OCI-LY3 (cell line): ENCODE results near the gene COG5.

Experiments used
- H2AFZ ChIP-seq: fragments of 200-600, 300-600 bp; shearing (Covaris generic); 2 replicates; pipeline ENCODE4 v1.6.0; 2014; ENCODE audit warnings: antibody characterized with exemption, low read depth, low read length
- H3K27ac ChIP-seq: fragments of 200-600, 300-600 bp; sonication (generic); 2 replicates; pipeline ENCODE4 v1.5.1; 2014; ENCODE audit warnings: mild to moderate bottlenecking, low read length, moderate library complexity, mixed read lengths
- H3K27me3 ChIP-seq: fragments of 200-600, 300-600 bp; sonication (generic); 2 replicates; pipeline ENCODE4 v1.6.1; 2014; ENCODE audit warnings: low read depth, low read length, mixed read lengths
- H3K36me3 ChIP-seq: fragments of 200-600, 300-600 bp; sonication (generic); replicated peaks from 2 replicates; pipeline ENCODE3; 2014; ENCODE audit warnings: low read depth, low read length, mixed read lengths
- H3K4me1 ChIP-seq: fragments of 300-600, 200-600 bp; sonication (generic); 2 replicates; pipeline ENCODE4 v1.6.1; 2014; ENCODE audit warnings: low read length, mixed read lengths
- H3K4me2 ChIP-seq: fragments of 200-600, 300-600 bp; sonication (generic); 2 replicates; pipeline ENCODE4 v1.6.1; 2014; ENCODE audit warnings: low read length, mixed read lengths
- H3K4me3 ChIP-seq: fragments of 300-600, 200-600 bp; sonication (generic); 2 replicates; pipeline ENCODE4 v1.5.1; 2014; ENCODE audit warnings: antibody characterized with exemption, mild to moderate bottlenecking, low read length, moderate library complexity
- H3K79me2 ChIP-seq: fragments of 300-600, 200-600 bp; shearing (Covaris generic); 2 replicates; pipeline ENCODE4 v1.6.1; 2014; ENCODE audit warnings: mild to moderate bottlenecking, low read length, mixed read lengths
- H3K9ac ChIP-seq: fragments of 300-600, 200-600 bp; shearing (Covaris generic); 2 replicates; pipeline ENCODE4 v1.6.0; 2014; ENCODE audit warnings: mild to moderate bottlenecking, low read length, moderate library complexity
- H3K9me3 ChIP-seq: fragments of 200-600, 300-600 bp; shearing (Covaris generic); 2 replicates; pipeline ENCODE4 v1.6.1; 2014; ENCODE audit warnings: low read length, mixed read lengths; ENCODE audit not compliant: insufficient read depth
- H4K20me1 ChIP-seq: fragments of 200-600, 300-600 bp; sonication (generic); 2 replicates; pipeline ENCODE4 v1.6.1; 2016; ENCODE audit warnings: low read length, mixed read lengths; ENCODE audit not compliant: insufficient read depth
- CTCF ChIP-seq: fragments of 200-600, 300-600 bp; sonication (generic); IDR thresholded peaks from 2 replicates; pipeline ENCODE4 v1.5.1; 2014; ENCODE audit warnings: antibody characterized with exemption, low read length, low read depth
- EZH2phosphoT487 ChIP-seq: fragments of 200-600 bp; shearing (Covaris generic); IDR thresholded peaks from 2 replicates; pipeline ENCODE4 v1.6.1; 2018; ENCODE audit warnings: antibody characterized with exemption, mixed run types, low read depth

Gene COG5

DNA sequence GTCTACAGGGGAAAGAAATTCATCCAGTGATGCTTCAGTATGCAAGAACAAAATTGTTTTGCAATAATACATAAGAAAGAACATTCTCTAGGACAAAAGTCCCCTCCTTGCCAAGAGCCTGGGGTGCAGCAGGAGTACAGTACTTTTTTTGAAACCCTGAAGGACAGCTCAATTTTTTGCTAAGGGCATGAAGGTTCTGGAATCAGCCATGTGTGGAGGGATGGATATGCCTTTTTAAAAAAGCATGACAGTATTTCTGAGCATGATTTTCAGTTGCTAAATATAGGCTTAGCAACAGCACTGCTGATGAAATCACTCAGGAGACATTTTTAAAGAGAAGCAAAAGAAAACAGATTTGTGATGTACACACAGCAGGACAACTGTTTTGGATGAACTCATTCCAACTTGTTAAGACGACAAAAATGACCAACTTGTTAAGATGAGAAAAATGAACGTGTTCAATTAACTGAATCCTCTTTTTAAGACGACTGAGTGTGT, 355.6 kb downstream of the COG5 start:
- Histone ChIP-seq H3K27ac (no peak overlapping the region), H3K4me3 (no peak overlapping the region), H4K20me1 (no peaks in the 10 kb centered on the region), H3K36me3 (peaks cover 21% of the 10 kb centered on the region), H2AFZ (no peak overlapping the region), H3K79me2 (no peaks in the 10 kb centered on the region), H3K9me3 (no peaks in the 10 kb centered on the region), H3K4me2 (no peak overlapping the region), H3K27me3 (no peaks in the 10 kb centered on the region), H3K9ac (no peak overlapping the region), H3K4me1 (no peaks in the 10 kb centered on the region)
- TF ChIP-seq CTCF: no peak
- TF ChIP-seq EZH2phosphoT487: no peak

DNA sequence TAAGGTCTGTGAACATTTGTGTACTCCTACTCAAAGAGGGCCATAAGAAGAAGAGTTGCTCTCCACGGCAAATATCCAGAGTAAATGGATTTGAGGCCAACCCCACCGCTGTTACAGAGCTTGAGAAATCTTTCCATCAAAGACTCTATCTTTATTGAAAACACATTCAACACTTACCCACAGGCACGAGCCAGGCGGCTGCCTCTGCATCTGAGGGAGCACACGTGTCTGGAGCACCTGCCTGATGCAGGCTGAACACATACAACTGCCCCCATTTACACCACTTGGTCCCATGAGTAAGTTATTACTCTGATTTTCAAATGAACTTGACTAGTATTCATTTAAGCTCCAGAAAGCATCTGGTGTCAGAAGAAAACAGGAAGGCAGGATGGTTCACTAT, 356.3 kb downstream of the COG5 start:
- Histone ChIP-seq H3K4me3 (no peak overlapping the region), H3K4me1 (no peaks in the 10 kb centered on the region), H3K9ac (no peak overlapping the region), H4K20me1 (no peaks in the 10 kb centered on the region), H3K27ac (no peak overlapping the region), H2AFZ (no peak overlapping the region), H3K36me3 (peaks cover 26% of the 10 kb centered on the region), H3K79me2 (no peaks in the 10 kb centered on the region), H3K4me2 (no peak overlapping the region), H3K9me3 (no peaks in the 10 kb centered on the region), H3K27me3 (no peaks in the 10 kb centered on the region)
- TF ChIP-seq EZH2phosphoT487 (no peak), CTCF (no peak)

DNA sequence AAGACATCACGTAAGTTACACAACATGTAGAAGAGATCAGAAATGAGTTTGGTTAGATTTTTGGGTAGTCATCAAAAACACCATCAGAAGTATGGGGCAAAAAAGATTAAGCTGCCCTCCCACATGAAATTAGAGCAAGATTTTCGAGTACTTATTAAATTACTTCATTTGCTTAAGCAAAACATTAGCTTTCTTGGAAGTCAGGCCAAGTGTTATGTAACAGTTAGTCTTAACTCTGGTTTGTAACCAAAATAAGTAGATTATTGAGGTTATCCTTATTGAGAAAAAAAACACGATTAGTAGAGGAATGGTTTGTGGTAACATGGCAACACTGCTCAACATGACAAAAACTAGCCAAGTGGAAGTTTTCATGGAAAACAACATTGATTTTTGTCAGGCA, 357.0 kb downstream of the COG5 start:
- no peak overlapping the region for H2AFZ ChIP-seq
- H3K36me3 ChIP-seq: peaks cover 30% of the 10 kb centered on the region
- no peak overlapping the region for H3K4me2 ChIP-seq
- H4K20me1 ChIP-seq: no peaks in the 10 kb centered on the region
- H3K27ac ChIP-seq: no peak overlapping the region
- no peak for TF ChIP-seq CTCF
- no peak for TF ChIP-seq EZH2phosphoT487
- H3K9ac ChIP-seq: no peak overlapping the region
- H3K4me3 ChIP-seq: no peak overlapping the region
- H3K9me3 ChIP-seq: no peaks in the 10 kb centered on the region
- H3K27me3 ChIP-seq: no peaks in the 10 kb centered on the region
- no peaks in the 10 kb centered on the region for H3K79me2 ChIP-seq
- H3K4me1 ChIP-seq: no peaks in the 10 kb centered on the region

GRCh38 chr7:107206136-107206535, 357.6 kb downstream of the COG5 start:
- TF ChIP-seq CTCF (no peak), EZH2phosphoT487 (no peak)
- no peak overlapping the region for H3K4me2 ChIP-seq
- no peak overlapping the region for H3K4me3 ChIP-seq
- H3K9me3 ChIP-seq: no peaks in the 10 kb centered on the region
- no peaks in the 10 kb centered on the region for H3K4me1 ChIP-seq
- no peak overlapping the region for H3K27ac ChIP-seq
- no peak overlapping the region for H3K9ac ChIP-seq
- no peaks in the 10 kb centered on the region for H3K79me2 ChIP-seq
- no peaks in the 10 kb centered on the region for H4K20me1 ChIP-seq
- no peak overlapping the region for H2AFZ ChIP-seq
- H3K36me3 ChIP-seq: peaks cover 35% of the 10 kb centered on the region
- H3K27me3 ChIP-seq: no peaks in the 10 kb centered on the region
